Measurements from ENCODE around the gene ZHX3. TPM values are rescaled to one million over a fixed set of nuclear protein-coding genes. Genes with fewer than 3 reads are reported as not detected.
A peak's percentile ranks its signal among the peaks of the same experiment; 100 is the strongest.

Gene ZHX3
- total and polyA plus RNA-seq, 2 donors (not counting 1 experiment from before 2014, with no cell fraction given) = 27.7 to 28.0 TPM

DNA sequence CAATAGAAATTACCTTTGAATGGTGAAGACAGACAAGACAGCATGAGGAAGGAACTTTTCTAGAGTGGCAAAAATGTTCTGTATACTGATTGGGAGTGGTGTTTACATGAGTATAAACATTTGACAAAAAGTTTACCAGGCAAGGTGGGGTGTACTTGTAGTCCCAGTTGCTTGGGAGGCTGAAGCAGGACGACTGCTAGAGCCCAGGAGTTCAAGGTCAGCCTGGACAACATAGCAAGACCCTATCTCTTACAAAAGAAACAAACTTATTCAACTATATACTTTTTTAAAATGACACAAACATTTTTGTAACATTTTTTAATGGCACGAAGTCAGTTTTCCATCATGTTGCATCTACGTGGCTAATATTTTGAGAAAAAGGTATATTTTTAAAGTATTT, 40.5 kb downstream of the ZHX3 start:
- Histone ChIP-seq H4K20me1 (ENCODE audit: control insufficient read depth, extremely low read depth, insufficient read depth, low read length) (no peaks in the 10 kb centered on the region), H3K4me3 (replicated peaks in 1 of 4; ENCODE audit: control extremely low read depth in 1 of 4, insufficient read depth in 1 of 4, low read depth in 3 of 4, low read length in 4 of 4) (no peak overlapping the region), H3K4me2 (ENCODE audit: extremely low read depth, insufficient read depth, low read length) (peak overlapping the region; percentile 9), H2AFZ (ENCODE audit: low read length) (no peak overlapping the region), H3K9ac (ENCODE audit: insufficient read depth, low read length) (no peak overlapping the region), H3K9me3 (ENCODE audit: control insufficient read depth, insufficient read depth, low read depth, low read length) (no peaks in the 10 kb centered on the region), H3K36me3 (ENCODE audit: control insufficient read depth, insufficient read depth, low read length) (peaks cover 2% of the 10 kb centered on the region), H3K4me1 (ENCODE audit: control insufficient read depth, extremely low read depth, insufficient read depth, low read length) (peaks cover 2% of the 10 kb centered on the region), H3K27ac (ENCODE audit: insufficient read depth, low read length) (no peak overlapping the region), H3K79me2 (ENCODE audit: control insufficient read depth, insufficient read depth, low read length) (peaks cover 44% of the 10 kb centered on the region), H3K27me3 (ENCODE audit: control insufficient read depth, insufficient read depth, low read length) (no peaks in the 10 kb centered on the region)
- TF ChIP-seq EZH2 (IDR thresholded peaks at IDR 0.05; ENCODE audit: low read length, missing control alignments) = no peak
- TF ChIP-seq, protein P1, sequence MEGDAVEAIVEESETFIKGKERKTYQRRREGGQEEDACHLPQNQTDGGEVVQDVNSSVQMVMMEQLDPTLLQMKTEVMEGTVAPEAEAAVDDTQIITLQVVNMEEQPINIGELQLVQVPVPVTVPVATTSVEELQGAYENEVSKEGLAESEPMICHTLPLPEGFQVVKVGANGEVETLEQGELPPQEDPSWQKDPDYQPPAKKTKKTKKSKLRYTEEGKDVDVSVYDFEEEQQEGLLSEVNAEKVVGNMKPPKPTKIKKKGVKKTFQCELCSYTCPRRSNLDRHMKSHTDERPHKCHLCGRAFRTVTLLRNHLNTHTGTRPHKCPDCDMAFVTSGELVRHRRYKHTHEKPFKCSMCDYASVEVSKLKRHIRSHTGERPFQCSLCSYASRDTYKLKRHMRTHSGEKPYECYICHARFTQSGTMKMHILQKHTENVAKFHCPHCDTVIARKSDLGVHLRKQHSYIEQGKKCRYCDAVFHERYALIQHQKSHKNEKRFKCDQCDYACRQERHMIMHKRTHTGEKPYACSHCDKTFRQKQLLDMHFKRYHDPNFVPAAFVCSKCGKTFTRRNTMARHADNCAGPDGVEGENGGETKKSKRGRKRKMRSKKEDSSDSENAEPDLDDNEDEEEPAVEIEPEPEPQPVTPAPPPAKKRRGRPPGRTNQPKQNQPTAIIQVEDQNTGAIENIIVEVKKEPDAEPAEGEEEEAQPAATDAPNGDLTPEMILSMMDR (conservative IDR thresholded peaks at IDR 0.05 in 1 of 2, IDR thresholded peaks at IDR 0.05 in 1 of 2; ENCODE audit: low read depth in 1 of 2, low read length in 2 of 2) = no peak
- DNase-seq (ENCODE audit: low read depth in 2 of 2) = no peak

DNA sequence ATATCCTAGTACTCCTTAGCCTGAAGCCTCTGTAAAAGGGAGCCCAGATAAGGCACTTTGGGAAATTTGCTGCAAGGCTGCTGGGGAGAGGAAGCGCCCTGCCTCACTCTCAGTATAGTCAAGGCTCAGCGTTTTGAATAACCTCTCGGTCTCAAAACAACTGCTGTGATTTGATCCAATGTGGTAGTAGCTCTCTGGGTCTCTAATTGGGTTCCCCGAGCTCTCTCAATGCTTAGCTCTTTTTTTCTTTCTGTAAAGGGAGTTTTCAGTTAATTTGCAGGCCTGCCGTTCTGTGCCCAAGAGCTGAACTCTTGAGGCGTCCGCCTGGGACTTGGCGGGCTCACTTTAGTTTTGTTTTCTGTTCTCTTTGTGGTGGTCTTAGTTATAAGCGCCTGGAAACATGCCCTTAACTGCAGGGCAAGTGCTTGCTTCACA, 41.2 kb downstream of the ZHX3 start:
- peak in 1 of 2 donors; percentile 35 for DNase-seq (ENCODE audit: low read depth in 2 of 2)
- Histone ChIP-seq H2AFZ (ENCODE audit: low read length) (no peak overlapping the region), H3K4me3 (replicated peaks in 1 of 4; ENCODE audit: control extremely low read depth in 1 of 4, insufficient read depth in 1 of 4, low read depth in 3 of 4, low read length in 4 of 4) (peak overlapping the region in 2 of 4 experiments; percentile 20 to 27), H3K4me1 (ENCODE audit: control insufficient read depth, extremely low read depth, insufficient read depth, low read length) (peaks cover 2% of the 10 kb centered on the region), H3K9ac (ENCODE audit: insufficient read depth, low read length) (no peak overlapping the region), H4K20me1 (ENCODE audit: control insufficient read depth, extremely low read depth, insufficient read depth, low read length) (no peaks in the 10 kb centered on the region), H3K27ac (ENCODE audit: insufficient read depth, low read length) (peak overlapping the region; percentile 60), H3K9me3 (ENCODE audit: control insufficient read depth, insufficient read depth, low read depth, low read length) (no peaks in the 10 kb centered on the region), H3K4me2 (ENCODE audit: extremely low read depth, insufficient read depth, low read length) (peak overlapping the region; percentile 88), H3K79me2 (ENCODE audit: control insufficient read depth, insufficient read depth, low read length) (peaks cover 40% of the 10 kb centered on the region), H3K36me3 (ENCODE audit: control insufficient read depth, insufficient read depth, low read length) (no peaks in the 10 kb centered on the region), H3K27me3 (ENCODE audit: control insufficient read depth, insufficient read depth, low read length) (no peaks in the 10 kb centered on the region)
- TF ChIP-seq, protein P1 (conservative IDR thresholded peaks at IDR 0.05 in 1 of 2, IDR thresholded peaks at IDR 0.05 in 1 of 2; ENCODE audit: low read depth in 1 of 2, low read length in 2 of 2) = no peak
- TF ChIP-seq EZH2 (IDR thresholded peaks at IDR 0.05; ENCODE audit: low read length, missing control alignments) = no peak

DNA sequence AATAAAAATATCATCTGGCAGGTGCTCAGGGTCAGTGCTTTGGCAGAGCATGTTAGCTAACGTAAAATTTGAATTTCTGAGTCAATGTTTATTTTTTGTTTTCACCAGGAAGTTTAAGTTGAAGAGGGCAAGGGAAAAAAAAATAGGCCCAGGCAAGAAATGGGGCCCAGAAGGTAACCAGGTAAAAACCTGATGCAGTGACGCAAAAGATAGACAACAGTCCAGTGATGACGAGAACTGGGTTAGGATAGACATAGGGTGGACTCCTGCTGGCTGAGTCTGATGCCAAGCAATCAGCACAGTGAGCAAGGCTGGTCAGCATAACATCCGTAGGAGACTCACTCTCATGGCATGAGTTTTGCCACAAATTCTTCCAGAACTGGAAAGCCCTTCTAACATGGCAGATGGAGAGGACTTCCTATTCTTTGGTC, 42.2 kb downstream of the ZHX3 start:
- DNase-seq (ENCODE audit: low read depth in 2 of 2) = peak; percentile 66 to 82
- no peaks in the 10 kb centered on the region for H3K27me3 ChIP-seq (ENCODE audit: control insufficient read depth, insufficient read depth, low read length)

More for the DNA sequence above, 42.2 kb downstream of the ZHX3 start:
- Histone ChIP-seq H3K9me3 (ENCODE audit: control insufficient read depth, insufficient read depth, low read depth, low read length) (no peaks in the 10 kb centered on the region), H3K9ac (ENCODE audit: insufficient read depth, low read length) (no peak overlapping the region), H3K36me3 (ENCODE audit: control insufficient read depth, insufficient read depth, low read length) (no peaks in the 10 kb centered on the region), H3K27ac (ENCODE audit: insufficient read depth, low read length) (peak overlapping the region; percentile 60), H3K4me3 (replicated peaks in 1 of 4; ENCODE audit: control extremely low read depth in 1 of 4, insufficient read depth in 1 of 4, low read depth in 3 of 4, low read length in 4 of 4) (no peak overlapping the region), H3K4me1 (ENCODE audit: control insufficient read depth, extremely low read depth, insufficient read depth, low read length) (peaks cover 2% of the 10 kb centered on the region), H4K20me1 (ENCODE audit: control insufficient read depth, extremely low read depth, insufficient read depth, low read length) (no peaks in the 10 kb centered on the region), H3K79me2 (ENCODE audit: control insufficient read depth, insufficient read depth, low read length) (peaks cover 41% of the 10 kb centered on the region), H3K4me2 (ENCODE audit: extremely low read depth, insufficient read depth, low read length) (peak overlapping the region; percentile 27), H2AFZ (ENCODE audit: low read length) (no peak overlapping the region)
- no peak for TF ChIP-seq EZH2 (IDR thresholded peaks at IDR 0.05; ENCODE audit: low read length, missing control alignments)
- TF ChIP-seq, protein P1 (conservative IDR thresholded peaks at IDR 0.05 in 1 of 2, IDR thresholded peaks at IDR 0.05 in 1 of 2; ENCODE audit: low read depth in 1 of 2, low read length in 2 of 2) = no peak
